Sigmoid colon (tissue), 7 donors: ENCODE results near the gene CFAP47. TPM values are rescaled to one million over a fixed set of nuclear protein-coding genes. Genes with fewer than 3 reads are reported as not detected.
"Not testable (repeated sequence)": the region's sequence is repeated elsewhere in the genome, so short reads cannot be mapped to it uniquely, and the experiment has no call there.

ENCODE experiments used
- DNase-seq: peaks from one replicate; pipeline ENCODE4 v3.0.0-alpha.2; 2019
- H3K27ac ChIP-seq, 4 donors: fragments of 200-600 bp; sonication (generic); one replicate each; pipeline ENCODE4 v1.5.1; 2016 to 2019; ENCODE audit warnings: mild to moderate bottlenecking in 1 of 4
- H3K27me3 ChIP-seq, 3 donors: fragments of 200-600 bp; sonication (generic); one replicate each; pipeline ENCODE4 v1.5.1; 2019; ENCODE audit warnings: mild to moderate bottlenecking in 1 of 3
- H3K36me3 ChIP-seq, 4 donors: fragments of 200-600 bp; sonication (generic); one replicate each; pipeline ENCODE4 v1.5.1; 2016 to 2019
- H3K4me1 ChIP-seq, 4 donors: fragments of 200-600 bp; sonication (generic); one replicate each; pipeline ENCODE4 v1.5.1; 2017 to 2019
- H3K4me3 ChIP-seq, 4 donors: fragments of 200-600 bp; sonication (generic); one replicate each; pipeline ENCODE4 v1.5.1; 2017 to 2019; ENCODE audit warnings: mild to moderate bottlenecking in 2 of 4, moderate library complexity in 1 of 4
- H3K9me3 ChIP-seq, 4 donors: fragments of 200-600 bp in 3 of 4; sonication (generic) in 3 of 4; one replicate each; pipeline versions ENCODE4 v1.5.1 to v1.6.1; 2013 to 2019
- CTCF ChIP-seq, 4 experiments: fragments of 450-650 bp in 3 of 4; fragments of 200-600 bp in 1 of 4; IDR thresholded peaks; one replicate each; pipeline ENCODE4 v1.5.1; 2016 to 2019; ENCODE audit warnings: antibody characterized with exemption in 4 of 4, mild to moderate bottlenecking in 3 of 4, moderate library complexity in 2 of 4
- EP300 ChIP-seq, 4 donors: sonication (generic); formaldehyde crosslinking; IDR thresholded peaks; one replicate each; pipeline ENCODE4 v1.6.1; 2017; ENCODE audit warnings: antibody characterized with exemption in 4 of 4
- POLR2A ChIP-seq, 2 donors: fragments of 450-650 bp; IDR thresholded peaks; one replicate each; pipeline ENCODE4 v1.6.1; 2016; ENCODE audit warnings: antibody characterized with exemption in 2 of 2, mild to moderate bottlenecking in 2 of 2, moderate library complexity in 2 of 2
- POLR2AphosphoS5 ChIP-seq, 4 donors: sonication (generic); formaldehyde crosslinking; IDR thresholded peaks; one replicate each; pipeline ENCODE4 v1.6.1; 2017; ENCODE audit warnings: antibody characterized with exemption in 4 of 4
- WGBS, 2 donors: extraction: QIAGEN DNeasy Blood & Tissue Kit; methylation state at CpG; one replicate each; pipeline ENCODE4 v1.1.7; 2013; 5-methylcytosine and 5-hydroxymethylcytosine counted together
- intact Hi-C: fragments of 100-400 bp; cut with DNase I; formaldehyde crosslinking; loops from one replicate; pipeline ENCODE4 v1.15.1; 2023
- polyA plus RNA-seq, 3 donors: library from polyadenylated mRNA; stranded (reverse); fragments of 200-250 nt; gene quantifications; one replicate each; pipeline ENCODE4 v1.2.3, GENCODE V29; 2013
- total RNA-seq, 4 donors: library from RNA; depleted of rRNA; stranded (reverse); fragments of >200 nt; gene quantifications; one replicate each; pipeline ENCODE4 v1.1.0, GENCODE V29; 2016
- donor health status: healthy with polysubstance abuse.
- donor health status: Bipolar disorder and iron deficiency.
- donor health status: healthy.

The CFAP47 gene, protein sequence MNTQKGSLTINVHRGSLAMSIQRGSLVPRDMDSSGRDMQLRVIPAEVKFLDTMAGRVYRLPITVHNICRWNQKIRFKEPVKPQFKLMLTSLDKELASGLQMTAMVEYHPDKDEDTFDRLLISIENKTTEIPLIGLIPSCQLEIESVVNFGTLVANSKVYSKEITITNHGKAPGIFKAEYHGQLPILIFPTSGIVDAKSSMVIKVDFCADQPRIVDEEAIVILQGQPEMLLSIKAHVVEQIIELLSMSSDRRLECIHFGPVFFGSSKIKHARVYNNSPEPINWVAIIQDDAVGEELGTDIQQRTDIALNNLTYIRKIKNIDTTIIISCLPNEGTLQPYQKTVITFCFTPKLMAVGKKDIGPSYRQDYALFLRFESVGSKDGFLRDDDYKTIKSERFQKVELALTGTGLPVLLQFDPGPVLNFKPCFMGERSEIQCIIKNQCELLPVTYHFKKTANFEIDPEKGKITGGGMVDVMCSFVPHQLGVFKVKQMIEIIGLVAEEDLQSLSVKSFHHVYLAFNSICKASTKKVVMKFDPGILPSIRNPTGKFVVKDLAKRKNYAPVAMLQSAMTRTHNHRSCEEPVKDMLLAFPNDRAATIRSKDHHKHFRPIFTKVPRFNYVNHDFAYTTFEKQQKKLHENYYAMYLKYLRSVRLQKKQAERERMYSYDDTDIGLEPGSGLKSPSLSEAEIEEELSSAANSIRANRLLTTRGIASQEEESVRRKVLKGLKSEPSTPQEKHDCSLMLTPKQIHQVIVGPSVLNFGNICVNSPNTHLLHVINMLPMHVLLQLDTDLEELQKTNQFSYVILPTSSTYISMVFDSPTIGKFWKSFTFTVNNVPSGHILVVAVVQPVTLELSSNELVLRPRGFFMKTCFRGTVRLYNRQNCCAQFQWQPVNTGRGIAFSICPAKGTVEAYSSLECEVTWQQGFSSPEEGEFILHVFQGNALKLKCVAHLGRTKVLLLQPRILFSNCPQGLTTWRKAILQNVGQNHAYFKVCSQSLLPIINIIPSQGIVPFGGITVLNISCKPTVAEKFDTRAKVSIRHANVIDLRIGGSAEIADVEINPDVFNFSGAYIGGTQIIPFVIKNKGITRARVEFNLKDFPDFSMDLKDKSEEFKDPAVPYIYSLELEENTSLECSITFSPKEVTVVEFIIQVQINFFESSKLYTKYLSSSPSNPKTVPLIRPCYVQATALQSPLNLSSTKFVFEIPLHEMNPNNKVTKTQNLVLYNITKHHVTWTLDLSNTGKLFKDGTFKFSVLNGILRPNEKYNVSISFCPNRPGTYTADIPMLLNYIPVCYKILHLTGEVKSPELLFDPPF (N-terminal part only)
- under 1 TPM in 2 of 4 donors, not detected in 2; 0.14 to 0.71 TPM for total RNA-seq
- not detected for polyA plus RNA-seq

- Histone ChIP-seq H3K27me3 (no peaks in the 10 kb centered on the region), H3K27ac (no peak within 1 kb of the TSS), H3K9me3 (no peaks in the 10 kb centered on the region), H3K36me3 (no peaks in the 10 kb centered on the region), H3K4me1 (no peaks in the 10 kb centered on the region), H3K4me3 (peak within 1 kb of the TSS in 3 of 4 donors; percentile 25 to 40 (median 30))
- WGBS, 2 donors: 2 to 5% methylated on average over 38 of the region's 38 CpGs
- DNase-seq: no peak
- TF ChIP-seq POLR2AphosphoS5 (IDR thresholded peaks at IDR 0.05) (no peak), EP300 (IDR thresholded peaks at IDR 0.05) (no peak), CTCF (IDR thresholded peaks at IDR 0.05) (no peak), POLR2A (IDR thresholded peaks at IDR 0.05) (no peak)
- intact Hi-C loops: no loop called here
These were observed at the start of gene CFAP47 for GRCh38 chrX:35919536-35920309. Gene CFAP47, plus strand, starts transcription at chrX:35919734. Its CDS starts 66 bp downstream, at chrX:35919800.

- WGBS, 2 donors: 44 to 52% methylated on average over 2 of the region's 2 CpGs
- Histone ChIP-seq H3K27me3 (no peaks in the 10 kb centered on the region), H3K9me3 (no peaks in the 10 kb centered on the region), H3K4me1 (no peaks in the 10 kb centered on the region), H3K36me3 (no peaks in the 10 kb centered on the region), H3K27ac (no peak overlapping the region), H3K4me3 (no peak overlapping the region)
- no peak for DNase-seq
- intact Hi-C loops: no loop called here
- no peak for TF ChIP-seq EP300 (IDR thresholded peaks at IDR 0.05)
- TF ChIP-seq CTCF (IDR thresholded peaks at IDR 0.05): no peak
- no peak for TF ChIP-seq POLR2AphosphoS5 (IDR thresholded peaks at IDR 0.05)
- no peak for TF ChIP-seq POLR2A (IDR thresholded peaks at IDR 0.05)
These were observed 38.9 kb upstream of the CFAP47 start for GRCh38 chrX:35880601-35881000.

GRCh38 chrX:35886135-35886534 lies 33.4 kb upstream of the CFAP47 start:
- H3K4me1 ChIP-seq: no peaks in the 10 kb centered on the region
- no peak for TF ChIP-seq CTCF (IDR thresholded peaks at IDR 0.05)
- TF ChIP-seq POLR2A (IDR thresholded peaks at IDR 0.05): no peak
- no peak for TF ChIP-seq POLR2AphosphoS5 (IDR thresholded peaks at IDR 0.05)
- TF ChIP-seq EP300 (IDR thresholded peaks at IDR 0.05): no peak

GRCh38 chrX:35890699-35891098 lies 28.8 kb upstream of the CFAP47 start:
- no peaks in the 10 kb centered on the region for H3K36me3 ChIP-seq
- H3K9me3 ChIP-seq: no peaks in the 10 kb centered on the region
- no peak for DNase-seq
- no peak overlapping the region for H3K4me3 ChIP-seq
- TF ChIP-seq POLR2AphosphoS5 (IDR thresholded peaks at IDR 0.05) (no peak), EP300 (IDR thresholded peaks at IDR 0.05) (no peak), CTCF (IDR thresholded peaks at IDR 0.05) (peak in 2 of 4 experiments; percentile 14 to 38), POLR2A (IDR thresholded peaks at IDR 0.05) (no peak)
- no peak overlapping the region for H3K27ac ChIP-seq
- intact Hi-C loops: no loop called here
- no peaks in the 10 kb centered on the region for H3K4me1 ChIP-seq
- H3K27me3 ChIP-seq: no peaks in the 10 kb centered on the region
- 51 to 59% methylated on average over 9 of the region's 9 CpGs for WGBS, 2 donors

More at GRCh38 chrX:35886135-35886534, 33.4 kb upstream of the CFAP47 start:
- Histone ChIP-seq H3K36me3 (no peaks in the 10 kb centered on the region), H3K27ac (no peak overlapping the region), H3K4me3 (no peak overlapping the region), H3K9me3 (no peaks in the 10 kb centered on the region), H3K27me3 (no peaks in the 10 kb centered on the region)
- no peak for DNase-seq
- intact Hi-C loops: no loop called here

GRCh38 chrX:35986816-35987215 lies 67.3 kb downstream of the CFAP47 start:
- H3K36me3 ChIP-seq, H3K27me3 ChIP-seq, intact Hi-C loops, H3K4me1 ChIP-seq, H3K27ac ChIP-seq, H3K4me3 ChIP-seq, DNase-seq, H3K9me3 ChIP-seq: not testable (repeated sequence)
- WGBS, 2 donors: 93% methylated on average over 6 of the region's 6 CpGs
